Gastrocnemius medialis (tissue), 4 donors: ENCODE results near the gene ZRANB3. TPM values are rescaled to one million over a fixed set of nuclear protein-coding genes. Genes with fewer than 3 reads are reported as not detected.

Experiments used
- ATAC-seq, 2 donors: fragments of 150-250 bp; one replicate each; pipeline ENCODE4 v1.9.1; 2016
- DNase-seq, 2 donors: peaks; one replicate each; pipeline ENCODE4 v3.0.0-alpha.2; 2019
- H3K27ac ChIP-seq, 4 donors: fragments of 200-600 bp; sonication (generic); 1 replicate in 1 of 4; 2 replicates in 3 of 4; pipeline ENCODE4 v1.5.1; 2016 to 2018; ENCODE audit warnings: mild to moderate bottlenecking in 2 of 4, moderate library complexity in 1 of 4
- H3K27me3 ChIP-seq, 3 donors: fragments of 200-600 bp; sonication (generic) in 2 of 3; 1 replicate in 1 of 3; 2 replicates in 2 of 3; pipeline versions ENCODE4 v1.5.1 to v1.6.0; 2016 to 2019; ENCODE audit warnings: mild to moderate bottlenecking in 1 of 3, moderate library complexity in 1 of 3
- H3K36me3 ChIP-seq, 2 donors: fragments of 200-600 bp; sonication (generic) in 1 of 2; one replicate each; pipeline ENCODE4 v1.5.1; 2017 to 2018
- H3K4me1 ChIP-seq, 2 donors: fragments of 200-600 bp; sonication (generic) in 1 of 2; one replicate each; pipeline ENCODE4 v1.5.1; 2016 to 2017; ENCODE audit warnings: mild to moderate bottlenecking in 2 of 2
- H3K4me3 ChIP-seq, 4 donors: fragments of 200-600 bp; sonication (generic) in 3 of 4; 1 replicate in 1 of 4; 2 replicates in 3 of 4; pipeline ENCODE4 v1.5.1; 2016 to 2019; ENCODE audit warnings: mild to moderate bottlenecking in 2 of 4
- H3K9me3 ChIP-seq, 3 donors: fragments of 200-600 bp; sonication (generic) in 2 of 3; 1 replicate in 1 of 3; 2 replicates in 2 of 3; pipeline ENCODE4 v1.5.1; 2016 to 2019
- CTCF ChIP-seq, 5 experiments: fragments of 450-650 bp in 3 of 5; fragments of 200-600 bp in 2 of 5; sonication (generic) in 2 of 5; IDR thresholded peaks in 4 of 5; conservative IDR thresholded peaks in 1 of 5; 1 replicate in 4 of 5; 2 replicates in 1 of 5; pipeline ENCODE4 v1.5.1; 2016 to 2019; ENCODE audit warnings: antibody characterized with exemption in 5 of 5, mild to moderate bottlenecking in 3 of 5, moderate library complexity in 3 of 5
- POLR2A ChIP-seq, 2 donors: fragments of 450-650 bp; IDR thresholded peaks; one replicate each; pipeline ENCODE4 v1.6.1; 2017; ENCODE audit warnings: antibody characterized with exemption in 2 of 2, mild to moderate bottlenecking in 2 of 2, moderate library complexity in 2 of 2
- in situ Hi-C, 4 donors: fragments of 200-750 bp; cut with MboI; loops; one replicate each; pipeline versions ENCODE4 v1.15.0 to v1.8.0; 2017; ENCODE audit warnings: low sequenced_read_pairs in 4 of 4
- intact Hi-C: fragments of 100-400 bp; cut with DNase I; formaldehyde crosslinking; loops from one replicate; pipeline ENCODE4 v1.15.1; 2023; ENCODE audit warnings: low total_unique reads
- total RNA-seq, 4 donors: library from RNA; depleted of rRNA; stranded (reverse); fragments of >200 nt; gene quantifications; one replicate each; pipeline versions ENCODE4 v1.1.0 to v1.2.3, GENCODE V29; 2016

Gene ZRANB3
- total RNA-seq, 4 donors from 2014 or later, result 1.9 to 4.8 (median 2.9) TPM

GRCh38 chr2:135320465-135321355, 210.3 kb downstream of the ZRANB3 start:
- ATAC-seq (no peak), DNase-seq (no peak)
- Histone ChIP-seq H3K36me3 (no peaks in the 10 kb centered on the region), H3K9me3 (no peaks in the 10 kb centered on the region), H3K27me3 (no peaks in the 10 kb centered on the region), H3K4me1 (no peaks in the 10 kb centered on the region), H3K4me3 (no peak overlapping the region), H3K27ac (no peak overlapping the region)
- in situ Hi-C loops, result no loop called here
- TF ChIP-seq CTCF (IDR thresholded peaks at IDR 0.05 in 4 of 5, conservative IDR thresholded peaks at IDR 0.05 in 1 of 5) (no peak), POLR2A (IDR thresholded peaks at IDR 0.05) (no peak)
- intact Hi-C loops, result no loop called here

GRCh38 chr2:135318808-135319207, 212.2 kb downstream of the ZRANB3 start:
- no peaks in the 10 kb centered on the region for H3K4me1 ChIP-seq
- H3K4me3 ChIP-seq, result no peak overlapping the region
- ATAC-seq, result no peak
- H3K36me3 ChIP-seq, result peaks cover 0 to under 1% of the 10 kb centered on the region in 2 donors
- no peak for DNase-seq
- no peaks in the 10 kb centered on the region for H3K9me3 ChIP-seq
- H3K27ac ChIP-seq, result no peak overlapping the region
- intact Hi-C loops, result no loop called here
- no peak for TF ChIP-seq CTCF (IDR thresholded peaks at IDR 0.05 in 4 of 5, conservative IDR thresholded peaks at IDR 0.05 in 1 of 5)
- H3K27me3 ChIP-seq, result no peaks in the 10 kb centered on the region
- in situ Hi-C loops, result no loop called here

- in situ Hi-C loops, result no loop called here
Measured at GRCh38 chr2:135317375-135317774, 213.6 kb downstream of the ZRANB3 start.

GRCh38 chr2:135311962-135312361, 219.1 kb downstream of the ZRANB3 start:
- peaks cover 0 to 3% of the 10 kb centered on the region in 2 donors for H3K36me3 ChIP-seq
- in situ Hi-C loops (no loop called here), intact Hi-C loops (no loop called here)
- H3K27me3 ChIP-seq, result no peaks in the 10 kb centered on the region
- H3K27ac ChIP-seq, result no peak overlapping the region
- no peak overlapping the region for H3K4me3 ChIP-seq
- H3K9me3 ChIP-seq, result no peaks in the 10 kb centered on the region
- ATAC-seq (no peak), DNase-seq (no peak)
- TF ChIP-seq CTCF (IDR thresholded peaks at IDR 0.05 in 4 of 5, conservative IDR thresholded peaks at IDR 0.05 in 1 of 5), result no peak
- TF ChIP-seq POLR2A (IDR thresholded peaks at IDR 0.05), result no peak
- no peaks in the 10 kb centered on the region for H3K4me1 ChIP-seq

More at GRCh38 chr2:135317375-135317774, 213.6 kb downstream of the ZRANB3 start:
- Histone ChIP-seq H3K4me3 (no peak overlapping the region), H3K9me3 (no peaks in the 10 kb centered on the region), H3K36me3 (peaks cover 0 to 3% of the 10 kb centered on the region in 2 donors), H3K27ac (no peak overlapping the region), H3K27me3 (no peaks in the 10 kb centered on the region), H3K4me1 (no peaks in the 10 kb centered on the region)
- ATAC-seq, result no peak
- TF ChIP-seq CTCF (IDR thresholded peaks at IDR 0.05 in 4 of 5, conservative IDR thresholded peaks at IDR 0.05 in 1 of 5) (no peak), POLR2A (IDR thresholded peaks at IDR 0.05) (no peak)
- intact Hi-C loops, result no loop called here
- no peak for DNase-seq
